Islet precursor cell (in vitro differentiated cells): ENCODE results near the gene STX7.

ENCODE experiments used
- DNase-seq: peaks from one replicate; pipeline ENCODE4 v3.0.0-alpha.2; 2018

The STX7 gene

DNA sequence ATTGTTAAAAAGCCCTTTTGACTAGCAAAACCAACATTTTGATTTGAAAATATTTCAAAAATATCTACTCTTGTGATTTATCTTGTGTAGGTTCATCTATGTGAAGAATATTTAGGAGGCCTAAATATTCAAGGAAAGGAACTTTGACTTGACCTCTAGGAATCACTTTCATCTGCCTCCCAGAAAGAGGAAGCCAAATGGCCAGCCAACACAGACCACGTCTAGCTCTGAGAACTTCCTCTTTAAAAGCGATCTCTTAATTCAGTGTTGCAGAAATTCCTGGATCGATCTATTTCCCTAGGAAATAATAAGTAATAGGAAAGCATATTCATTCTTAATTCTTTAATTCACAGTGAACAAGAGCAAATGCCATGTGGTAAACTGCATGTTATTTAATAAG lies 102.1 kb downstream of the STX7 start:
- no peak for DNase-seq

DNA sequence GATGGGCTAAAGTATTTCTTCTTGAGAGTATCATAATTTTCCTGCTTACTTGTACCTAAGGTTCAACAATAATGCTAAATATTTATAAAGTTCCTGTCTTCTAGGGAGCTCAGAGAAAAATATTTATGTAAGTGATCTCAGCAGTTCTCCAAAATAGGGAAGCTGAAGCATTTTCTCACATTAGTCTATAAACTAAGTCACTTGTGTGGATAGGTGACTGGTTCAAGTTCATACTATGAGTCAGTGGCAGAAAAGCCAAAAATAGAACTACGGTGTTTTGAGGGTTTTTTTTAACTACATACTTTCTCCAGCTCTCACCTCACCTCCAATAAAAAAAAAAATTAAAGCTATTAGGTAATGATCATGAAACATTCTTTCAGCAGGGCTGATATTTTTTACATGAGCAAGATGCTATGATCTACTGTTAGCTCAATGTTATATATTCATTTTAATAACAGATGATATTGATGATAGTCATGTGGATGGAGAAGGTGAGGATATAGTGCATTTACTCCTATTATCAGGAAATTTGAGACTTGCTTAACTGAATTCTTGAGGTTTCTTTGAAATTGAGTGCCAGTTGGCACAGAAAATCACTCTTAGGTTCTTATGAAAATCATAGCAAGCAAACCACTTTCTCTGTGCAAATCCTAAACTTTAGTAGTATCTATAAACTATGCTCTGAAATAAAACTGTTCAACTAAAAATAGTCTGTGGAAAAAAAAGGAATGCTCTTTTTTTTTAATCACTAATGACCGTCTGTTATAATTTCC lies 107.6 kb downstream of the STX7 start:
- no peak for DNase-seq

DNA sequence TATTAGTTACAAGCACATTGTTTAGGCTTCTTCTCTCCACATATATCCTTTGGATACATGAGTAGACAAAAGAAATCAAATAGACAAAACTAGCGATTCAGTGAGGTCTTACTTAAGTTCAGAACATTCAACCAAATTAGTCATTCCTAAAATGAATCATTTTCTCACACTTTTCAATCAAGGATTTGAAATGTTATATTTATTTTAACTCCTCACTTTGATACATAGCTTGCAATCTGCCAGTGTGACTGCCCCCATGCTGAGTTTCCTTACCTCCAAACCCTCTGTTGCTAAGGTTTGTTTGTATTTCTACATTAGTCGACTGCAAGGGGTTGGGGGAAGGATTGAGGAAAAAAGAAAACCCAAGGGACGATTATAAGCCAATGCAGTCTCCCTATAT lies 108.2 kb downstream of the STX7 start:
- no peak for DNase-seq

DNA sequence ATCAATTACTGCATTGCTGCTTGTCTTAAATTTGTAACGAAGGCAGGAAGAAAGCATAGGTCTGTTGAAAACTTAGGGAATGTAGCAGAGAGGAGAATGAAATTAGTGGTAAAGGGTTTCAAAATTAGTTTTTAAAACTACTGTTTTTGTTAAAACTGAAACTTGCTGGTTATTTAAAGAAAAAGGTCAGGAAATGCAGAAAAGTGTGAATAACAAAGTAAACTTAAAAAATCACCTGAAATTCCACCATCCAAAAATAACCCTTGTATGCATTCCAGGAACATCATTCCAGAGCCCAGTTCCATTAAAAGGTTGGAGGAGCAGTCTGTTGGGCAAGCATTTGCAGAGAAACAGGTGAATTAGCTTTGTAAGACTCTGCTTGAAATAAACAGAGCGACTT lies 108.6 kb downstream of the STX7 start:
- no peak for DNase-seq

DNA sequence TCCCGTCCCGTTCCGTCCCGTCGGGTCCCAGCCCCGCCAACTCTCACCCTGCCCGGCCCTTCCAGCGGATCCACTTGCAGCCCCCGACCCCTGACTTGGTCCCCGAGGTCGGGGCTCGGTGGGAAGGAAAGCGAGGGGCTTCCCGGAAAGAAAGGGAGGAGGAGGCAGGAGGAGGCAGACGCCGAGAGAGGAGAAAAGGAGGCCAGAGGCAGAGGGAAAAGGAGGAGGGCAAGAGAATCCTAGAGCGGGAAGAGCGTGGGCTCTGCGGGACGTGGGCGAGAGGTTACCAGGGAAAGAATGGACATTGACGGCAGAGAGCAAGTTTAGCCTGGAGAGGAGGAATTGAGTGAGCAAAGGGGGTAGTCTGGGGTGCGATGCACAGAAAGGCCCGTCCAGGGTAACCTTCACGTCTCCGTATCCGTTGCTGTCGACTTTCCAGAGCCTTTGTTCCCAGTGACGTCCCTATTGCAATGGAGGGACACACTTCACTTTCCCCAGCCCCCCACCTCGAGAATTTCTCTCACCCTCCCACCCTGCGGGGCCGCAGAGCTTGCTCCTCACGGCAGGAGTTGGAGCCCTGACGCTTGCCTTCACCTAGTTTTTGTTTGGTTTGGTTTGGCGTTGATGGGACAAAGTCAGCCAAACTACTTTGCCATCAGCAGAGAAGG lies 111.2 kb downstream of the STX7 start:
- no peak for DNase-seq

DNA sequence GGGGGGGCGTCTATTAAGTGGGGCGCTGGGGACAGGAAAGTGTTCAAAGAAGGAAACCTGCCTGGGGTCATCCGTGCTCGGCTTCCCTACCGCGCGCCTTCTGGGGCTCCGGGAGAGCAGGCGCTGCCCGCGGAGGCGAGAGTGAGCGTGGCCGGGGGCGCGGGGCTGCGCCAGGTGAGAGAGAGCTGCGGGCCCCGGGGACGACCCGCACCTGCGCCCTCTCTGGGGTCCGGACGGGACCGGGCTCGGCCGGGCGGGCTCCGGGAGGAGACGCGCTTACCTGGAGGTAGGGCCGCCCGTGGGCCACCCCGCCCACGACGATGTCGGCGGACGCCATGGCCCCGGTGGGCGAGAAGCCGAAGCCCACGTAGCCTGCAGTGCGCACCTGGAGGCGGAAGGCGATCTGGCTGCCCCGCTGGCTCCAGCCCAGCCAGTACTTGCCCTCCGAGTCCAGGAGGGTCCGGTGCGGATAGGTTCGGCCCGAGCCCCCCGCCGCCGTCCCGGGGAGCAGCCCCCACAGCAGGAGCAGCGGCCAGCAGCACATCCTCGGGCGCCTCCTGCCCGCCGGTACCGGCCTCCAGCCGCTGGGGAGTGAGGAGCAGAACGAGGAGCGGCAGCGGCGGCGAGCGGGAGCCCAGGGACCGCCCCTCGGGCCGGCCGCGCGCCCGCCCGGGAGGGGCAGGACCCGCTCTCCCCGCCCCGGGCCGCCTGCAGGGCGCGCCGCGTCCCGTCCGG lies 111.9 kb downstream of the STX7 start, which contains the start of gene MOXD1:
TSS of gene MOXD1 (minus strand) at position 593 of the 735 bp plus-strand sequence. CDS start at position 544, 49 bp downstream.
- DNase-seq, result peak; percentile 76

DNA sequence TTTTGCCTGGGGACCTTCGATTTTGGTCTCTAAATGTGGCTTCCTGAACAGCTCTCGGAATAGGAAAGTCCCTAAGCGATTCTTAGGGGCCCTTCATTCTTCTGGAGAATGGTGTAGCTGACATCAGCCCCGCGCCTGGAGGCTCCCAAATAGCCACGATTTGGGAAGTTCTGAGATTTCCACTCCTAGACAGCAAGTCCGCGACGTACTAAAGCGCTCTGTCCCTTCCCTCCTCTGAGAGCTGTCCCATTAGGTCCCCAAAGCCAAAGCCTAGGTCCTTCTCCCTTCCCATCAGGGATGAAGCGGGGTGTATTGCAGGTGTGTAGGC lies 112.4 kb downstream of the STX7 start:
- no peak for DNase-seq

DNA sequence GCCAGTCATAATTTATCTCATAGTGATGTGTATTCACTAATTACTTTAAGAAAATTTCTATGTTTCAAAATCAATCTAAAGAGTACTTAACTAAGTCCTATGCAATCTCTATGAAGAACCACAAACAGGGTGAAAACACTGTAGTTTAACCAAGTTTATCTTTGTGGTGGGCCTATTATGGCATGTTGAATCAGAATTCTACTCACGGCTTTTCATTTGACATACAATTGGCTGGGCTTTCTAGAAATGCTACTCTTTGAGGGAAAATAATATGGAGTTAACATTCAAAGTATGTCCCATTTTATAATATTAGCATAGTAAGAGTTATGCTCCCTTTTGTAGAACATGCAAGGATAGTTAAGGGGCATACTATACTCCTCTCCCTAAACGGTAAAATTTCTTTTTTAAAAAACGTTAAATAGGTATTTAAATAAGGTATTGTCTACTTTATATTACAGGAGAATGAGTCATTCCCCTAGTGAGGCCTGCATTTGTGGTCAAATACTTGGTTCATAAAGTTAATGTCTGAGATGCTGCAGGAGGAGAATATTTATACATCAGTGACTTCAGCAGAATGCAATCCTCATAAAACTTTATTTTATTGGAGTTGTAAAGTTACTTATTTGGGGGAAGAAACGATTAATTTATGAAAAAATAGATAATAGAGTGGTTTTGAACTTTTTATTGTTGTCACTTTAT lies 113.4 kb downstream of the STX7 start:
- DNase-seq, result no peak
